ENCODE data around the gene TRANK1.
"Not testable (repeated sequence)": the region's sequence is repeated elsewhere in the genome, so short reads cannot be mapped to it uniquely, and the experiment has no call there.

TRANK1 gene

GRCh38 chr3:36920884-36921567 lies 23.8 kb downstream of the TRANK1 start:
- no peak for DNase-seq (ENCODE audit: low read depth, low spot score)

GRCh38 chr3:36919439-36920160 lies 25.3 kb downstream of the TRANK1 start:
- DNase-seq (ENCODE audit: low read depth, low spot score), result no peak

GRCh38 chr3:36918050-36918449 lies 26.8 kb downstream of the TRANK1 start:
- no peak for DNase-seq (ENCODE audit: low read depth, low spot score)

DNA sequence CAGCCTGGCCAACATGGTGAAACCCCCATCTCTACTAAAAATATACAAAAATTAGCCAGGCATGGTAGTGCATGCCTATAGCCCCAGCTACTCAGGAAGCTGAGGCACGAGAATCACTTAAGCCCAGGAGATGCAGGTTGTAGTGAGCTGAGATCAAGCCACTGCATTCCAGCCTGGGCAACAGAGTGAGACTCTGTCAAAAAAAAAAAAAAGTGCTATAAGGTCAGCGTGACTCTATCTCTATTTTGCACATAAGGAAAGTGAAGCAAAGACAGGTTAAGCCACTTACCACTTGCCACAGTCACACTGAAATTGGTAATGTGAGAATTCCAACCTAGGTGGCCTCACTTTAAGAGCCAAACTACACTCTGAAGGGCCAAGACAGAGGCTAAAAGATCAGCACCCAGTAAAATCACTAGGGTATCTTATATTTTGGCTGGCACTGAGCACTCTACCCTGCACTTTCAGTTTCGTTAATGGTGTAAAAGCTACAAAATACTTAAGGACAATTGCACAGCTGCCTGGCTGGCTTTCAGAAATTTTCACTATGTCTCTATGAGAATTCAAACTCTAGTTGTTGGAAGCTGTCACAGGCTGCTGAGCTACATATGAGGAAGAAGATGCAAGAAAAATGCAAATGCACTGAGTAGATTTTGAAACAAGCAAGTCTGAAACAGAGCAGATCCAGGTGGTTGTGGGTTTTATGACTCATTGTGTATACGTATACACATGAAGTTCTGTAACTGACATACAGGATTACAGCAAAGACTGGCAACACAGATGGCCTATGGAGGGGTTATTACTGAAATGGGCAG lies 32.7 kb downstream of the TRANK1 start:
- DNase-seq (ENCODE audit: low read depth, low spot score), result no peak

DNA sequence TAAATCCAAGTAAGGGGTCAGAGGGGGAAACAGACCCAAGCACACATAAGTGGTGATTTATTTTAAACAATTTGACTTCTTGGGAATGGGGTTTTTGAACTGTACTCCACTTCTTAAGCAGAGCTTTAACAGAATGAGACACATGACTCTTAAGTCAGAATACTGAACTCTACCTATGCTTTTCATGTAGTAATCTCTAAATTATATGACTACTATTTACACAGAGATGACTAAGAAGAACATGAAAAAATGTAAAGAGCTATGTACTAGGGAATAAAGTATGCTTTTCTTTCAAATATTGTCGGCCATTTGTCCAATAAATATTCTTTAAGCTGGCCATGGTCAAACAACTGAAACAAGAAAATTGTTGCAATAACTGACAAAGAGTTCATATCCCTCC lies 35.2 kb downstream of the TRANK1 start:
- DNase-seq (ENCODE audit: low read depth, low spot score), result no peak

GRCh38 chr3:36909181-36909580 lies 35.7 kb downstream of the TRANK1 start:
- no peak for DNase-seq (ENCODE audit: low read depth, low spot score)

GRCh38 chr3:36908647-36909180 lies 36.1 kb downstream of the TRANK1 start:
- DNase-seq (ENCODE audit: low read depth, low spot score), result no peak

- peak; percentile 9 for DNase-seq (ENCODE audit: low read depth, low spot score)
Measured at GRCh38 chr3:36907911-36908646, 36.8 kb downstream of the TRANK1 start.

GRCh38 chr3:36906504-36907149 lies 38.2 kb downstream of the TRANK1 start:
- no peak for DNase-seq (ENCODE audit: low read depth, low spot score)

- DNase-seq (ENCODE audit: low read depth, low spot score), result no peak
Measured at GRCh38 chr3:36905545-36905944, 39.3 kb downstream of the TRANK1 start.

DNA sequence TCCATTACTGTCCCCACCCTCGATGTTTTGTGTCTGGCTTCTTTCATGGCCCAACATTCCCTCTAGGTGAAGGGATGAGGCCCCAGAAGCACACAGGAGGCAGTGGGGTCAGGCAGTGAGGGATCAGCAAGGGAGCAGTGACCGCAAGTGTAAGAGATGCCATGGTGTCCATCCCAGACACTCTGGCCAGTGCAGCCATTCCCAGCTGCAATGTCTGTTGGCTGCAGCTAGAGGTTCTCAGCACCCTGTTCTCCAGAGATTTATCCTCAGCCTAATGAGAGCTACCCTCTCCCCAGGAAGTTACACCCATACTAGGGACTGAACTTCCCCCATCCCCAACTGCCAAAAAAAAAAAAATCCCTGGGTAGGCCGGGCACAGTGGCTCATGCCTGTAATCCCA lies 40.2 kb downstream of the TRANK1 start:
- DNase-seq (ENCODE audit: low read depth, low spot score), result no peak

GRCh38 chr3:36904065-36904464 lies 40.8 kb downstream of the TRANK1 start:
- DNase-seq (ENCODE audit: low read depth, low spot score), result not testable (repeated sequence)

- no peak for DNase-seq (ENCODE audit: low read depth, low spot score)
Measured at GRCh38 chr3:36903119-36903882, 41.6 kb downstream of the TRANK1 start.

DNA sequence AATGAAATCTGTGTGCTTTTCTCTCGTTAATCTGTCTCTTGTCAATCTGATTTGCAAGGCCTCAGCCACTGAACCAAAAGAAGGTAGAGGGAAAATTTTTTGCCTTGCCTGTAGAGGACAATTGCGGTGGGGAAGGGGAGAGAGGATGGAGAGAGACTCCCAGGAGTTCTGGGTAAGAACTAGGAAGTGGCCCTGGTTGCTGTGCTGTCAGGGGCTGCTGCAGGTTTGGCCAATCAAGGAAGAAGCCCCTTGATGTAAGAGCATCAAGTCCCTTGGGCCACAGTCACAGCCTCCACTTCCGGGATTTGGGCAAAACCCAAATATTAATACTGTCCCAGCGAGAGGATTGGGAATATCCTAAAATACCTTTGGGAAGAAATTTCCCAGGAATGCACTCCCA lies 43.3 kb downstream of the TRANK1 start:
- DNase-seq (ENCODE audit: low read depth, low spot score), result no peak

DNA sequence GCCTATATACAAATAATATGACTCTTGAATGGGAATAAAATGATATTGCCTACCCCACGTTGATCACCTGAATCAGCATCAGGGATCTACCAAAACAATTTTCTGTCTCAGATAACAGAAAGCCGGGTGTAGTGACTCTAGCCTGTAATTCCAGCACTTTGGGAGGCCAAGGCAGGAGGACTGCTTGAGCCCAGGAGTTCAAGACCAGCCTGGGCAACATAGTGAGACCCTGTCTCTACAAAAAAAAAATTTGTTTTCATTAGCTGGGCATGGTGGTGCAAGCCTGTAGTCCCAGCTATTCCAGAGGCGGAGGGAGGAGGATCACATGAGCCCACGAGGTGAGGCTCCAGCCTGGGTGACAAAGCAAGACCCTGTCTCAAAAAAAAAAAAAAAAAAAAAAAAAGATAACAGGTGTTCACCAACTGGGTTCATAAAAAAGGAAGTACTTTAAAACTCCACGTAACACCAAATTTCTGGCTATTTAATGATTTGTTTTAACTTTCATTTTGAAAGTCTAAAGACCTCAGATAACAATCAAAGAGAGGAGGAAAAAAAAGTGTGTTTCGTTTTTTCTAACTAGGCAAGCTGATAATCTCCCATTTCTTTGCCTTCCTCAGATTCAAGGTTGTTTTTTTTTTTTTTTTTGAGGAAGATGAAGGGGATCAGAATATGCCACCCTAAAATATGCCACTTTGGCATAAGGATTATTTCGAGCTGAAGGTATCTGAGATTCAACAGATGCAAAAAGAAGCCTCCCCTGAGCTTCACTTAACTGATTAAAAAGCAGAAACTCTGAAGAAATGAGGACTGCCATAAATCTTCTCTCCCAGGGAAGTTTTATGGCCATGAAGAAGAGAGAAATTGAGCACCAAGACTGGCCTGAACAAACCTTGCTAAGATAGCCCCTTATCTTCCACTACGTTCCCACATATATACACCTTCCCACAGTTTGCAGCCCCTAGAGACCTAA lies 44.1 kb downstream of the TRANK1 start:
- DNase-seq (ENCODE audit: low read depth, low spot score), result no peak

GRCh38 chr3:36895496-36896409 lies 49.1 kb downstream of the TRANK1 start:
- no peak for DNase-seq (ENCODE audit: low read depth, low spot score)

DNA sequence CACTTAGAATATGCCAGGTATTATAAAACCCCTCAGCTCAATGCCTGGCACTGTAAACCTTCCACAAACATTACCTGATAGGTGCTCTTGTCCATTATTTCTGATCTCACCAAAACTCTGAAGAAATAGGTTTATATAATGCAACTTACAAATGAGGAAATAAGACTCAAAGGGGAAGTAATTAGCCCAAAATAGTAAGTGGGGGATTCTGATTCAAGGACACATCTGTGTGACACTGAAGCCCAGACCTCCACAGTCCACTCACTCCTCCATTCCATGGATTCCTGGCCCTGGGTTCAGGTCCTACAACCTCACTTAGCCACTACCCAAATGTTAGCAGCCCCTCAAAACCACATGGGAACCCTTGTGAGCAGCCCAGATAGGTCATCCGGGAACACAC lies 49.9 kb downstream of the TRANK1 start:
- DNase-seq (ENCODE audit: low read depth, low spot score), result no peak

DNA sequence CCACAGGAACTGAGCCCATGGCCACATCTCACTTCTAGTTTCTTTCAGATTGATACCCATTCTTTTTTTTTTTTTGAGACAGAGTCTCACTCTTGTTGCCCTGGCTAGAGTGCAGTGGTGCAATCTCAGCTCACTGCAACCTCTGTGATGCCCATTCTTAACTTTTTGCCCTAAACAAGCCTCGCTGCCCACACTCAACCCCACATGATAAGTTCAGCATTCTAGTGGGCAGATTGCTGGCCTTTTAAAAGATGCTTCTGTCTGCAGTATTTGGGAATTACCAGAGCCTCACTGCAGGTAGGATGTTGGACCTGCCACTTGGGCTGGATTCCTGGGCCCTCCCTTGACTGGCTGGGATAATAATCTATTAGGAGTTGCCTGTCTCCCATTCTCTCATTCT lies 51.0 kb downstream of the TRANK1 start:
- no peak for DNase-seq (ENCODE audit: low read depth, low spot score)
